Mesodermal cell (in vitro differentiated cells): ENCODE results near the gene KRTAP2-1.
"Not testable (repeated sequence)": the region's sequence is repeated elsewhere in the genome, so short reads cannot be mapped to it uniquely, and the experiment has no call there.

Experiments used
- H3K27ac ChIP-seq: 2 replicates; pipeline ENCODE4 v1.7.0; 2013; ENCODE audit warnings: mild to moderate bottlenecking, low read depth, low read length, moderate library complexity; ENCODE audit not compliant: severe bottlenecking
- H3K36me3 ChIP-seq: 2 replicates; pipeline ENCODE4 v1.7.1; 2013; ENCODE audit warnings: mild to moderate bottlenecking, low read length, moderate library complexity; ENCODE audit not compliant: control insufficient read depth, insufficient read depth
- H3K4me1 ChIP-seq: one replicate; pipeline ENCODE4 v1.7.1; 2013; ENCODE audit warnings: mild to moderate bottlenecking, low read length; ENCODE audit not compliant: insufficient read depth, control insufficient read depth, poor library complexity, severe bottlenecking
- H3K4me3 ChIP-seq: 2 replicates; pipeline ENCODE4 v1.7.0; 2013; ENCODE audit warnings: low read length, control low read depth, mild to moderate bottlenecking; ENCODE audit not compliant: insufficient read depth, poor library complexity, severe bottlenecking; ENCODE audit errors: extremely low read depth
- H3K9me3 ChIP-seq: 2 replicates; pipeline ENCODE4 v1.7.1; 2013; ENCODE audit warnings: mild to moderate bottlenecking, low read length, moderate library complexity; ENCODE audit not compliant: control insufficient read depth
- WGBS, 2 experiments: methylation state at CpG; one replicate each; pipeline ENCODE4 v1.1.5; 2013; ENCODE audit warnings: missing lambda C conversion rate in 2 of 2; ENCODE audit not compliant: insufficient coverage in 2 of 2; 5-methylcytosine and 5-hydroxymethylcytosine counted together

KRTAP2-1 gene

GRCh38 chr17:41012326-41013120, 34.6 kb downstream of the KRTAP2-1 start:
- no peaks in the 10 kb centered on the region for H3K9me3 ChIP-seq
- H3K27ac ChIP-seq, result no peak overlapping the region
- peaks cover 11% of the 10 kb centered on the region for H3K4me1 ChIP-seq
- 84 to 92% methylated on average over 6 of the region's 6 CpGs for WGBS, 2 experiments
- H3K4me3 ChIP-seq, result no peak overlapping the region
- H3K36me3 ChIP-seq, result no peaks in the 10 kb centered on the region

- peaks cover 11% of the 10 kb centered on the region for H3K4me1 ChIP-seq
- H3K27ac ChIP-seq, result no peak overlapping the region
- no peaks in the 10 kb centered on the region for H3K9me3 ChIP-seq
- no peak overlapping the region for H3K4me3 ChIP-seq
- H3K36me3 ChIP-seq, result no peaks in the 10 kb centered on the region
Observed at GRCh38 chr17:41010441-41010840, 36.7 kb downstream of the KRTAP2-1 start.

DNA sequence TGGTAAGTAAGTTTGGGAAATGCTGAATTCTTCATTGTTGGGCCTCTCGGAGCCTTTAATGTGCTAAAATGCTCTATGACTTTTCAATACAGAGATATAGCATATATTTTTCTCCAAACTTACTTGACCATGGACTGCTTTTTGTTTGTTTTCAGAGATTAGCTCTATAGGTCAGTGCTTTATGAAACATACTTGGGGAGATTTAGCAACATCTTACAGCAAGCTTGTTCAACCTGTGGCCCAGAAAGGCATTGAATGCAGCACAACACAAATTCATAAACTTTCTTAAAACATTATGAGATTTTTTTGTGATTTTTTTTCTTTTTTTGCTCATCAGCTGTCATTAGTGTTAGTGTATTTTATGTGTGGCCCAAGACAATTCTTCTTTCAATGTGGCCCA, 37.2 kb downstream of the KRTAP2-1 start:
- no peak overlapping the region for H3K27ac ChIP-seq
- H3K4me1 ChIP-seq, result peaks cover 11% of the 10 kb centered on the region
- no peak overlapping the region for H3K4me3 ChIP-seq
- no CpG with 5 or more reads among the region's 1 CpG for WGBS, 2 experiments
- no peaks in the 10 kb centered on the region for H3K9me3 ChIP-seq
- no peaks in the 10 kb centered on the region for H3K36me3 ChIP-seq

DNA sequence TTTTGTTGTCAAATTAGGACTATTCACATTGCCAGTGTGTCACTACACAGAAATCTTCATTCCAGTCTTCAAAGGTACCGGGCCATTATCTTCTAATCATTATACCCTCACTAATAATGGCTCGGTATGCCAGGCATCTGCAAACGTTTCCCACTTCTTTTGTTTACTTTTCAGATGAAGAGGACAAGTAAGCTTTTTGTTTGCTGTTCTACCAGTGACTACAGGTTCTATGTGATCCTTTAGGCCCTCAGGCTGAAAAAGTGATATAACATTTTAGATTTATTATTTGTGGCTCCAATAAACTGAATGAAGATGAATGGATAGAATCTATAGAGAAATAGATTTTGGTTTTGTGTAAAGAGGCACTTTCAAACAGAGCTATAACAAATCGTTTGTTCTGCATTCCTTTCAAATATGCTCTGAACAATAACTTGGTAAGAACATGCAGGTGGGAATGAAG, 37.8 kb downstream of the KRTAP2-1 start:
- WGBS, 2 experiments, result 60% methylated on average over 2 of the region's 4 CpGs; no CpG with 5 or more reads in 1 of the 2 experiments
- H3K36me3 ChIP-seq, result no peaks in the 10 kb centered on the region
- peaks cover 11% of the 10 kb centered on the region for H3K4me1 ChIP-seq
- no peak overlapping the region for H3K4me3 ChIP-seq
- H3K9me3 ChIP-seq, result no peaks in the 10 kb centered on the region
- no peak overlapping the region for H3K27ac ChIP-seq

DNA sequence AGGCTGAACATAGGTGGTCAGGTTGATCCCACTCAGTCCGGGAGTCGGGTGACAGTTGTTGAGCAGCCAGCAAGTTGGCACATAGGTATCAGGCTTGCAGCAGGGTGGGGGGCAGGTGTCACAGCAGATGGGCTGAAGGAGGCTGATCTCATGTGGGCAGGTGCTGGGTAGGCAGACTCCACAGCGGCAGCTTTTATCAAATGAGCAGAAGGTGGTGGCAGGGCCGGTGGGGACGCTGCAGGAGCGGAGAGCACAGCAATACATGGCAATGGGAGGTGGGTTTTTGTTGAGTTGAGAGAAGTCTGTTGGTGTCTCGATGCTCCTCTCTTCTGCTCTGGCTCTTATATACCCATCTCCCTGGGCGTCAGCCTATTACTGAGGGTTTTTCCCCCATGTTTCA, 38.3 kb downstream of the KRTAP2-1 start, which contains the start of gene KRTAP3-1:
TSS of gene KRTAP3-1 (minus strand) at position 318 of the 400 bp plus-strand sequence. CDS start at position 264, 54 bp downstream.
- H3K4me1 ChIP-seq, result peaks cover 11% of the 10 kb centered on the region
- H3K27ac ChIP-seq, result no peak within 1 kb of the TSS
- 85 to 87% methylated on average over 4 to 6 of the region's 8 CpGs for WGBS, 2 experiments
- no peaks in the 10 kb centered on the region for H3K9me3 ChIP-seq
- no peaks in the 10 kb centered on the region for H3K36me3 ChIP-seq
- no peak within 1 kb of the TSS for H3K4me3 ChIP-seq

DNA sequence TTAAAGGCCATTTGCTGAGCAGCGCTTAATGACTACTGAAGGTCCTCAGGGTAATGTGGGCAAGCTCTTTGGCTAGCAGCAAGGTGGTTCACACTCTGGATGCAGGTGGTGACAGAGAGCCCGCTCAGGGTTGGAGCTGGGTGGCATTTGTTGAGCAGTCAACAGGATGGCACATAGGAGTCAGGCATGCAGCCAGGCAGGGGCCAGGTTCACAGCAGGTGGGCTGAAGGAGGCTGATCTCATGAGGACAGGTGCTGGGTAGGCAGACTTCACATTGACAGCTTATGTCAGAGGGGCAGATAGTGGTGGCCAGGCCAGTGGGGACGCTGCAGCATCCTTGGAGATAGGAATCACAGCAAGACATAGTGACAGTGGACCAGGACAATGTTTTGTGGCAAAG, 42.7 kb downstream of the KRTAP2-1 start:
- Histone ChIP-seq H3K4me3 (no peak overlapping the region), H3K36me3 (no peaks in the 10 kb centered on the region), H3K9me3 (no peaks in the 10 kb centered on the region), H3K27ac (no peak overlapping the region), H3K4me1 (peaks cover 8% of the 10 kb centered on the region)
- WGBS, 2 experiments, result 100% methylated on average over 2 to 3 of the region's 3 CpGs

DNA sequence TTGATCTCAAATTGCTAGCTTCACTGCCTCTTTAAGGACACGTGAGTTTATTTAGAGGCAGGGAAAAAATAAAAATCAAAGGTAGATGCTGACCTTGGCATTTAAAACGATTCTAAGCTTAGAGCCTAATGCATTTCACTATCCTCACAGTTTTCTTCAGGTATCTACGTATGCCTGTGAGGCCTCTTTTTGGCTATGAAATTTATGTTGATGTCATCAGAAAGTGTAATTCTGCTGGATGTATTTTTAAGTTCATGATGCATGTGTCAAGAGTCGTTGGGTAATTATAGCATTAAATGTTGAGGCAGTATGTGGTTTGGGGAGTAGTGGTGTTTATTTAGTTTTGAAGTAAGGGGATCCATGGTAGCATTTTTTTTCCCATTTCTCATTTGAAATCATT, 43.2 kb downstream of the KRTAP2-1 start:
- Histone ChIP-seq H3K4me3 (no peak overlapping the region), H3K4me1 (peaks cover 3% of the 10 kb centered on the region), H3K27ac (no peak overlapping the region), H3K36me3 (no peaks in the 10 kb centered on the region), H3K9me3 (no peaks in the 10 kb centered on the region)
- 71 to 100% methylated on average over 1 to 2 of the region's 4 CpGs for WGBS, 2 experiments

DNA sequence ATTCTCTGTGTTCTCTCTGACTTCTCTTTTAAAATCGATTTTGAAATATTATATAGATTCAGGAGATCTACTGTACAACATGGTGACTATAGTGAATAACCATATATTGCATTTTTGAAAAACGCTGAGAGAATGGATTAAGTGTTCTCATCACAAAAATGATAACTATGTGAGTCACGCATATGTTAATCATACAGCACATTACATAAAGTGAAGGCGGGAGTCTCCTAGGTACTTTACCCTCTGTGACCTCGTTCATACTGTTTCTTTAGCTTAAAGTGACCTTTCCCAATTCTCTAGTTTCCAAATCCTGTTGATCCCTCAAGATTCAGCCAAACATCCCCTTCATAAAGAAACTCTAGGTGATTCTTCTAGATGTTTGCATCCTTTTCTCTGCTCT, 44.3 kb downstream of the KRTAP2-1 start:
- H3K4me1 ChIP-seq, result no peaks in the 10 kb centered on the region
- no peak overlapping the region for H3K27ac ChIP-seq
- no peaks in the 10 kb centered on the region for H3K9me3 ChIP-seq
- H3K4me3 ChIP-seq, result no peak overlapping the region
- WGBS, 2 experiments, result 71 to 73% methylated on average over 2 to 3 of the region's 5 CpGs
- H3K36me3 ChIP-seq, result no peaks in the 10 kb centered on the region

DNA sequence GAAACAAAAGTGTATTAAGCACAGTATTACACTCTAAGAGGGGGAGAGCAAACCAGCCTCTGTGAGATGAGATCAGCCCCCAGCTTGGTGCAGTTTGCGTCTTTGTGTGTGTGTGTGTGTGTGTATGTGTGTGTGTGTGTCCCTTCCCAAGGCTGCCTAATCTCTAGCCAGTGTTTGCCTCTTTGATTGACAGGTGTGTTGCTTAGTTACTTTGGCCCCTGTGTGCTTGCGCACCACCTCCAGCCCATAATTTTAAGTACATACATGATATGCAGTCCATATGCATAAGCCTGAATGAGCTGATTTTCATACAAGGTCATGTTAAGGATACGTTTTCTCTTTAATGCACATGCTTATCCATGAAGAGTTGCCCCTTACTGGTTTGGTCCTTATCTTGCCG, 45.3 kb downstream of the KRTAP2-1 start:
- Histone ChIP-seq H3K4me3 (no peak overlapping the region), H3K27ac (no peak overlapping the region), H3K4me1 (no peaks in the 10 kb centered on the region), H3K36me3 (no peaks in the 10 kb centered on the region), H3K9me3 (no peaks in the 10 kb centered on the region)
- WGBS, 2 experiments, result 88 to 100% methylated on average over 1 of the region's 4 CpGs

DNA sequence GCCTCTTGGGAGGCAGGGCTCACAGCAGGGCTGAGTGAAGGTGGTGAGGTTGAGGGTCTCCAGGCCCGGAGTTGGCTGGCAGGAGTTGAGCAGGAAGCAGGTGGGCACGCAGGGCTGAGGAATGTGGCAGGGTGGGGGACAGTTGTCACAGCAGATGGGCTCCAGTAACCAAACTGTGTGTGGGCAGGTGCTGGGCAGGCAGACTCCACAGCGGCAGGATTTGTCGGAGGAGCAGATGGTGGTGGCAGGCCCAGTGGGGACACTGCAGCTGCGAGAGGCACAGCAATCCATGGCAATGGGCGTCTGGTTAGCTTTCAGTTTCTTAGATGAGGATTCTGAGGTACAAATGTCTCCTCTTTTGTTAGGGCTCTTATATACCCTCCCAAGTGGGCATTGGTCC, 47.6 kb downstream of the KRTAP2-1 start, which contains the start of gene KRTAP3-2:
TSS of gene KRTAP3-2 (minus strand) at position 344 of the 400 bp plus-strand sequence. CDS start at position 291, 53 bp downstream.
- H3K36me3 ChIP-seq, H3K9me3 ChIP-seq: not testable (repeated sequence)

GRCh38 chr17:40997361-40997760, 49.8 kb downstream of the KRTAP2-1 start:
- H3K4me3 ChIP-seq, result no peak overlapping the region
- H3K9me3 ChIP-seq, result no peaks in the 10 kb centered on the region
- no peak overlapping the region for H3K27ac ChIP-seq
- WGBS, 2 experiments, result 76 to 86% methylated on average over 1 to 2 of the region's 2 CpGs
- no peaks in the 10 kb centered on the region for H3K4me1 ChIP-seq
- no peaks in the 10 kb centered on the region for H3K36me3 ChIP-seq

More for the DNA sequence above, 47.6 kb downstream of the KRTAP2-1 start, which contains the start of gene KRTAP3-2:
- not testable (repeated sequence) for H3K27ac ChIP-seq, H3K4me1 ChIP-seq, H3K4me3 ChIP-seq
- 85 to 89% methylated on average over 5 of the region's 6 CpGs for WGBS, 2 experiments
